ENCODE results near the gene TAS2R5.
"Not testable (repeated sequence)": the region's sequence is repeated elsewhere in the genome, so short reads cannot be mapped to it uniquely, and the experiment has no call there.

The TAS2R5 gene

GRCh38 chr7:141789917-141790316, at the start of gene TAS2R5:
TAS2R5 (plus strand) TSS chr7:141790217; CDS start chr7:141790362, 145 bp downstream.
- DNase-seq = no peak

- DNase-seq = no peak
These were observed 47.8 kb upstream of the TAS2R5 start for GRCh38 chr7:141742229-141742628.

GRCh38 chr7:141744131-141744530, 45.9 kb upstream of the TAS2R5 start:
- no peak for DNase-seq

- DNase-seq = no peak
These were observed 41.6 kb upstream of the TAS2R5 start for GRCh38 chr7:141748396-141748795.

- DNase-seq = not testable (repeated sequence)
These were observed 38.1 kb upstream of the TAS2R5 start for GRCh38 chr7:141751904-141752303.

- no peak for DNase-seq
These were observed 37.4 kb upstream of the TAS2R5 start for GRCh38 chr7:141752634-141753033.

- DNase-seq = no peak
These were observed 35.1 kb upstream of the TAS2R5 start for GRCh38 chr7:141754939-141755338.

GRCh38 chr7:141763797-141764196, 26.2 kb upstream of the TAS2R5 start, which contains the start of gene TAS2R3:
TAS2R3 (plus strand) TSS chr7:141764097; CDS start chr7:141764159, 62 bp downstream.
- no peak for DNase-seq

GRCh38 chr7:141770083-141770583, 19.9 kb upstream of the TAS2R5 start:
- DNase-seq = not testable (repeated sequence)

- DNase-seq = no peak
These were observed 13.6 kb upstream of the TAS2R5 start, which contains the start of gene TAS2R4 for GRCh38 chr7:141776374-141776773. TAS2R4 (plus strand) TSS chr7:141776674; CDS start chr7:141778489, 1,815 bp downstream.

- peak in 1 of 14 donors; percentile 1 for DNase-seq
These were observed 4.1 kb upstream of the TAS2R5 start for GRCh38 chr7:141785706-141786552.

GRCh38 chr7:141788296-141788695, 1.7 kb upstream of the TAS2R5 start:
- no peak for DNase-seq

GRCh38 chr7:141792526-141792925, 2.5 kb downstream of the TAS2R5 start:
- no peak for DNase-seq

GRCh38 chr7:141820067-141820466, 30.1 kb downstream of the TAS2R5 start:
- no peak for DNase-seq

GRCh38 chr7:141822432-141822831, 32.4 kb downstream of the TAS2R5 start:
- DNase-seq = not testable (repeated sequence)

- DNase-seq = no peak
These were observed 47.7 kb downstream of the TAS2R5 start for GRCh38 chr7:141837683-141838082.

- DNase-seq = no peak
These were observed 48.6 kb downstream of the TAS2R5 start for GRCh38 chr7:141838581-141838980.

- DNase-seq = no peak
These were observed 49.2 kb downstream of the TAS2R5 start for GRCh38 chr7:141839256-141839655.

- no peak for DNase-seq
These were observed 50.7 kb downstream of the TAS2R5 start for GRCh38 chr7:141840708-141841107.
